ENCODE results near the gene ACTL7A. TPM values are rescaled to one million over a fixed set of nuclear protein-coding genes. Genes with fewer than 3 reads are reported as not detected.

ACTL7A gene
- total and polyA plus RNA-seq, 2 of the 13 experiments (the other 11 are each of a cell fraction or from before 2014, with no cell fraction given) = not detected

DNA sequence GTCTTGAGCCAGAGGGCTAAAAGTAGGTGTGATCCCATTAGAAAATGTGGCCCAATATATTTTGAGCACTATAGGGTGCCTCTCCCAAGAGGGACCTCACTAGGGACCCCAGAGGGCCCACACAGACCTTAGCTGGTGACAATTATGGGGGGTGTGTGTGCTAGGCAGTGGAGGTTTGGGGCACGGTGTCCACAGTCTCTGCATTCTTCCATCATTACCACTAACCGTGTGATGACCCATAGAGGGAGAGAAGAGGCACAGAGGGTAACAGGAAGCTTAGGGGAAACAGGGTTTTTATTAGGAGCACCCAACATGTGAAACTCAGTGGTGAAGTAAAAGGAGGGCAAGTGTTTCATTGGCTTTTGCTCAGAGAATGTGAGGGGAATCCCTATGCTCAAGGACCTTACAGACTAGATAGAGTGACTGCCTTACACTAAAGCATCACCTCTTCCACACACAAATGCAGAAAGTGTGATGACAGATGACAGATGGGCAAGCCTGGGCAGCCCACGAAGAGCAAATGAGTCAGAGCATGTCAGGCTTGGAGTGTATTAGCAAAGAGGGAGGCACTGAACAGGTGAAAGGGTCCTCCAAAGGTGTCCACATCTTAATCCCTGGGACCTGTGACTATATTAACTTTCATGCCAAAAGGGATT, 2.5 kb upstream of the ACTL7A start (continued):
- TF ChIP-seq, protein P1, sequence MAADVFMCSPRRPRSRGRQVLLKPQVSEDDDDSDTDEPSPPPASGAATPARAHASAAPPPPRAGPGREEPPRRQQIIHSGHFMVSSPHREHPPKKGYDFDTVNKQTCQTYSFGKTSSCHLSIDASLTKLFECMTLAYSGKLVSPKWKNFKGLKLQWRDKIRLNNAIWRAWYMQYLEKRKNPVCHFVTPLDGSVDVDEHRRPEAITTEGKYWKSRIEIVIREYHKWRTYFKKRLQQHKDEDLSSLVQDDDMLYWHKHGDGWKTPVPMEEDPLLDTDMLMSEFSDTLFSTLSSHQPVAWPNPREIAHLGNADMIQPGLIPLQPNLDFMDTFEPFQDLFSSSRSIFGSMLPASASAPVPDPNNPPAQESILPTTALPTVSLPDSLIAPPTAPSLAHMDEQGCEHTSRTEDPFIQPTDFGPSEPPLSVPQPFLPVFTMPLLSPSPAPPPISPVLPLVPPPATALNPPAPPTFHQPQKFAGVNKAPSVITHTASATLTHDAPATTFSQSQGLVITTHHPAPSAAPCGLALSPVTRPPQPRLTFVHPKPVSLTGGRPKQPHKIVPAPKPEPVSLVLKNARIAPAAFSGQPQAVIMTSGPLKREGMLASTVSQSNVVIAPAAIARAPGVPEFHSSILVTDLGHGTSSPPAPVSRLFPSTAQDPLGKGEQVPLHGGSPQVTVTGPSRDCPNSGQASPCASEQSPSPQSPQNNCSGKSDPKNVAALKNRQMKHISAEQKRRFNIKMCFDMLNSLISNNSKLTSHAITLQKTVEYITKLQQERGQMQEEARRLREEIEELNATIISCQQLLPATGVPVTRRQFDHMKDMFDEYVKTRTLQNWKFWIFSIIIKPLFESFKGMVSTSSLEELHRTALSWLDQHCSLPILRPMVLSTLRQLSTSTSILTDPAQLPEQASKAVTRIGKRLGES (CRISPR knock-in tag; IDR thresholded peaks at IDR 0.05; ENCODE audit: borderline replicate concordance) = no peak
- TF ChIP-seq ZNF207 (IDR thresholded peaks at IDR 0.05; ENCODE audit: borderline replicate concordance) (no peak), ZNF234 (CRISPR knock-in tag; conservative IDR thresholded peaks at IDR 0.05) (no peak), ETV6 (CRISPR knock-in tag; conservative IDR thresholded peaks at IDR 0.05) (no peak), ZFP37 (CRISPR knock-in tag; IDR thresholded peaks at IDR 0.05; ENCODE audit: borderline replicate concordance) (no peak), ZFP82 (CRISPR knock-in tag; IDR thresholded peaks at IDR 0.05; ENCODE audit: borderline replicate concordance) (no peak)
- TF ChIP-seq, protein P2, sequence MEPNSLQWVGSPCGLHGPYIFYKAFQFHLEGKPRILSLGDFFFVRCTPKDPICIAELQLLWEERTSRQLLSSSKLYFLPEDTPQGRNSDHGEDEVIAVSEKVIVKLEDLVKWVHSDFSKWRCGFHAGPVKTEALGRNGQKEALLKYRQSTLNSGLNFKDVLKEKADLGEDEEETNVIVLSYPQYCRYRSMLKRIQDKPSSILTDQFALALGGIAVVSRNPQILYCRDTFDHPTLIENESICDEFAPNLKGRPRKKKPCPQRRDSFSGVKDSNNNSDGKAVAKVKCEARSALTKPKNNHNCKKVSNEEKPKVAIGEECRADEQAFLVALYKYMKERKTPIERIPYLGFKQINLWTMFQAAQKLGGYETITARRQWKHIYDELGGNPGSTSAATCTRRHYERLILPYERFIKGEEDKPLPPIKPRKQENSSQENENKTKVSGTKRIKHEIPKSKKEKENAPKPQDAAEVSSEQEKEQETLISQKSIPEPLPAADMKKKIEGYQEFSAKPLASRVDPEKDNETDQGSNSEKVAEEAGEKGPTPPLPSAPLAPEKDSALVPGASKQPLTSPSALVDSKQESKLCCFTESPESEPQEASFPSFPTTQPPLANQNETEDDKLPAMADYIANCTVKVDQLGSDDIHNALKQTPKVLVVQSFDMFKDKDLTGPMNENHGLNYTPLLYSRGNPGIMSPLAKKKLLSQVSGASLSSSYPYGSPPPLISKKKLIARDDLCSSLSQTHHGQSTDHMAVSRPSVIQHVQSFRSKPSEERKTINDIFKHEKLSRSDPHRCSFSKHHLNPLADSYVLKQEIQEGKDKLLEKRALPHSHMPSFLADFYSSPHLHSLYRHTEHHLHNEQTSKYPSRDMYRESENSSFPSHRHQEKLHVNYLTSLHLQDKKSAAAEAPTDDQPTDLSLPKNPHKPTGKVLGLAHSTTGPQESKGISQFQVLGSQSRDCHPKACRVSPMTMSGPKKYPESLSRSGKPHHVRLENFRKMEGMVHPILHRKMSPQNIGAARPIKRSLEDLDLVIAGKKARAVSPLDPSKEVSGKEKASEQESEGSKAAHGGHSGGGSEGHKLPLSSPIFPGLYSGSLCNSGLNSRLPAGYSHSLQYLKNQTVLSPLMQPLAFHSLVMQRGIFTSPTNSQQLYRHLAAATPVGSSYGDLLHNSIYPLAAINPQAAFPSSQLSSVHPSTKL (CRISPR knock-in tag; IDR thresholded peaks at IDR 0.05) = no peak
- TF ChIP-seq, protein P3, sequence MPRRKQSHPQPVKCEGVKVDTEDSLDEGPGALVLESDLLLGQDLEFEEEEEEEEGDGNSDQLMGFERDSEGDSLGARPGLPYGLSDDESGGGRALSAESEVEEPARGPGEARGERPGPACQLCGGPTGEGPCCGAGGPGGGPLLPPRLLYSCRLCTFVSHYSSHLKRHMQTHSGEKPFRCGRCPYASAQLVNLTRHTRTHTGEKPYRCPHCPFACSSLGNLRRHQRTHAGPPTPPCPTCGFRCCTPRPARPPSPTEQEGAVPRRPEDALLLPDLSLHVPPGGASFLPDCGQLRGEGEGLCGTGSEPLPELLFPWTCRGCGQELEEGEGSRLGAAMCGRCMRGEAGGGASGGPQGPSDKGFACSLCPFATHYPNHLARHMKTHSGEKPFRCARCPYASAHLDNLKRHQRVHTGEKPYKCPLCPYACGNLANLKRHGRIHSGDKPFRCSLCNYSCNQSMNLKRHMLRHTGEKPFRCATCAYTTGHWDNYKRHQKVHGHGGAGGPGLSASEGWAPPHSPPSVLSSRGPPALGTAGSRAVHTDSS (CRISPR knock-in tag; conservative IDR thresholded peaks at IDR 0.05) = no peak

All from HepG2 (cell line).